Neural cell (in vitro differentiated cells): ENCODE data around the gene MXD1.

Experiments used
- CTCF ChIP-seq: fragments of 450-650 bp; IDR thresholded peaks from 2 replicates; pipeline ENCODE4 v1.5.1; 2014; ENCODE audit warnings: antibody characterized with exemption, mild to moderate bottlenecking, moderate library complexity; ENCODE audit not compliant: poor library complexity, severe bottlenecking
- EZH2 ChIP-seq: fragments of 200-600, 300-800 bp; shearing (Covaris generic), sonication (generic); IDR thresholded peaks from 2 replicates; pipeline ENCODE4 v1.6.1; 2014; ENCODE audit warnings: antibody characterized with exemption, low read length, borderline replicate concordance, mild to moderate bottlenecking; ENCODE audit not compliant: insufficient read depth, poor library complexity, severe bottlenecking
- POLR2AphosphoS5 ChIP-seq: IDR thresholded peaks from 2 replicates; pipeline ENCODE4 v1.6.1; 2012
- RAD21 ChIP-seq: fragments of 450-650 bp; conservative IDR thresholded peaks from 2 replicates; pipeline ENCODE4 v1.6.1; 2014; ENCODE audit warnings: antibody characterized with exemption, mild to moderate bottlenecking, moderate library complexity
- REST ChIP-seq: IDR thresholded peaks from 2 replicates; pipeline ENCODE4 v1.6.1; 2012; ENCODE audit warnings: borderline replicate concordance
- SMC3 ChIP-seq: fragments of 450-650 bp; conservative IDR thresholded peaks from 2 replicates; pipeline ENCODE4 v1.6.1; 2014; ENCODE audit warnings: antibody characterized with exemption, mild to moderate bottlenecking, moderate library complexity; ENCODE audit not compliant: poor library complexity
- TAF1 ChIP-seq: IDR thresholded peaks from 2 replicates; pipeline ENCODE4 v1.6.1; 2012; ENCODE audit warnings: low read depth

GRCh38 chr2:69969991-69970390 lies 55.1 kb downstream of the MXD1 start:
- TF ChIP-seq POLR2AphosphoS5 (no peak), REST (no peak), SMC3 (no peak), TAF1 (no peak), CTCF (no peak), RAD21 (no peak), EZH2 (no peak)
